GM21390 (cell line): ENCODE data around the gene RUVBL2.
"Not testable (repeated sequence)": the region's sequence is repeated elsewhere in the genome, so short reads cannot be mapped to it uniquely, and the experiment has no call there.

ENCODE experiments used
- ATAC-seq: cut with Tn5 transposase; IDR thresholded peaks from one replicate; pipeline ENCODE4 v1.9.1; 2021; ENCODE audit not compliant: unreplicated experiment

Gene RUVBL2

GRCh38 chr19:49038557-49039276, 45.0 kb downstream of the RUVBL2 start:
- not testable (repeated sequence) for ATAC-seq

GRCh38 chr19:49039736-49040135, 46.0 kb downstream of the RUVBL2 start:
- ATAC-seq = not testable (repeated sequence)

- ATAC-seq = no peak
Observed at GRCh38 chr19:49042177-49042576, 48.5 kb downstream of the RUVBL2 start.

GRCh38 chr19:49042666-49043065, 49.0 kb downstream of the RUVBL2 start:
- ATAC-seq = not testable (repeated sequence)

GRCh38 chr19:49043548-49043947, 49.9 kb downstream of the RUVBL2 start, which contains the start of gene CGB5:
CGB5 (plus strand) TSS chr19:49043848; CDS start chr19:49044210, 362 bp downstream.
- not testable (repeated sequence) for ATAC-seq

- ATAC-seq = not testable (repeated sequence)
Observed at GRCh38 chr19:49049011-49049410, 55.3 kb downstream of the RUVBL2 start, which contains the start of gene CGB8. CGB8 (minus strand) TSS chr19:49049111; CDS start chr19:49048739, 372 bp downstream.

GRCh38 chr19:49049834-49050233, 56.1 kb downstream of the RUVBL2 start:
- not testable (repeated sequence) for ATAC-seq

- not testable (repeated sequence) for ATAC-seq
Observed at GRCh38 chr19:49050376-49051033, 56.8 kb downstream of the RUVBL2 start.

GRCh38 chr19:49056101-49056901, 62.6 kb downstream of the RUVBL2 start:
- no peak for ATAC-seq

GRCh38 chr19:49056902-49057596, 63.4 kb downstream of the RUVBL2 start:
- ATAC-seq = not testable (repeated sequence)

GRCh38 chr19:49057636-49058234, 64.0 kb downstream of the RUVBL2 start, which contains the start of gene CGB7:
CGB7 (minus strand) TSS chr19:49057749; CDS start chr19:49055375, 2,374 bp downstream.
- ATAC-seq = no peak

GRCh38 chr19:49058562-49058961, 64.9 kb downstream of the RUVBL2 start:
- ATAC-seq = no peak

GRCh38 chr19:49059053-49059452, 65.4 kb downstream of the RUVBL2 start:
- ATAC-seq = no peak

GRCh38 chr19:49061000-49061399, 67.3 kb downstream of the RUVBL2 start:
- ATAC-seq = no peak

GRCh38 chr19:49061445-49061844, 67.8 kb downstream of the RUVBL2 start:
- ATAC-seq = no peak

GRCh38 chr19:49064029-49064629, 70.4 kb downstream of the RUVBL2 start:
- no peak for ATAC-seq

- no peak for ATAC-seq
Observed at GRCh38 chr19:49064768-49065611, 71.3 kb downstream of the RUVBL2 start, which contains the start of gene NTF4. NTF4 (minus strand) TSS chr19:49064818; CDS start chr19:49061997, 2,821 bp downstream.
